ENCODE data around the gene JUP. TPM values are rescaled to one million over a fixed set of nuclear protein-coding genes. Genes with fewer than 3 reads are reported as not detected.
A peak's percentile ranks its signal among the peaks of the same experiment; 100 is the strongest.

The JUP gene
- total and polyA plus RNA-seq, 8 donors = 94.2 to 148 (median 119) TPM

- Histone ChIP-seq H3K9me3 (no peaks in the 10 kb centered on the region), H3K27me3 (no peaks in the 10 kb centered on the region), H3K4me1 (no peaks in the 10 kb centered on the region), H3K4me3 (no peak overlapping the region), H3K27ac (no peak overlapping the region), H3K36me3 (peaks cover 0 to 43% of the 10 kb centered on the region in 2 donors)
- intact Hi-C loops (cut with DNase I) = no loop called here
- TF ChIP-seq CTCF (IDR thresholded peaks at IDR 0.05) = no peak
- peak in 1 of 4 donors; percentile 61 for DNase-seq
- no peak for ATAC-seq
Observed at GRCh38 chr17:41825175-41825845, 38.8 kb upstream of the JUP start.

- Histone ChIP-seq H3K27me3 (no peaks in the 10 kb centered on the region), H3K36me3 (peaks cover 0 to 34% of the 10 kb centered on the region in 2 donors), H3K9me3 (no peaks in the 10 kb centered on the region), H3K27ac (no peak overlapping the region), H3K4me1 (no peaks in the 10 kb centered on the region), H3K4me3 (no peak overlapping the region)
- DNase-seq (peak in 1 of 4 donors; percentile 36), ATAC-seq (no peak)
- intact Hi-C loops (cut with DNase I) = no loop called here
- TF ChIP-seq CTCF (IDR thresholded peaks at IDR 0.05) = no peak
Observed at GRCh38 chr17:41824086-41824485, 37.6 kb upstream of the JUP start.

- Histone ChIP-seq H3K27me3 (no peaks in the 10 kb centered on the region), H3K4me3 (no peak overlapping the region), H3K4me1 (no peaks in the 10 kb centered on the region), H3K27ac (no peak overlapping the region), H3K9me3 (no peaks in the 10 kb centered on the region), H3K36me3 (peaks cover 0 to 30% of the 10 kb centered on the region in 2 donors)
- ATAC-seq (no peak), DNase-seq (peak in 1 of 4 donors; percentile 14)
- TF ChIP-seq CTCF (IDR thresholded peaks at IDR 0.05) = no peak
- intact Hi-C loops (cut with DNase I) = no loop called here
Observed at GRCh38 chr17:41823580-41823979, 37.1 kb upstream of the JUP start.

GRCh38 chr17:41823141-41823524 is 36.6 kb upstream of the JUP start:
- intact Hi-C loops (cut with DNase I) = no loop called here

More at GRCh38 chr17:41823141-41823524, 36.6 kb upstream of the JUP start:
- ATAC-seq = no peak
- TF ChIP-seq CTCF (IDR thresholded peaks at IDR 0.05) = no peak
- peak in 1 of 4 donors; percentile 5 for DNase-seq
- Histone ChIP-seq H3K27ac (no peak overlapping the region), H3K9me3 (no peaks in the 10 kb centered on the region), H3K27me3 (no peaks in the 10 kb centered on the region), H3K4me1 (no peaks in the 10 kb centered on the region), H3K36me3 (peaks cover 0 to 26% of the 10 kb centered on the region in 2 donors), H3K4me3 (no peak overlapping the region)

All from left lung (tissue), 10 donors.